HepG2 (cell line): ENCODE data around the gene INSIG2. TPM values are rescaled to one million over a fixed set of nuclear protein-coding genes. Genes with fewer than 3 reads are reported as not detected.

Experiments
- ATAC-seq: fragments of 200-7000 bp; cut with Tn5 transposase; 3 replicates; pipeline ENCODE4 v1.9.1; 2020; ENCODE audit warnings: mild to moderate bottlenecking, moderate library complexity
- BruUV-seq: library from RNA; stranded (reverse); fragments of 400-500 nt; replicated peaks from 2 replicates; lab custom pipeline; 2021; lab: Mats Ljungman, UMichigan
- CTCF ChIA-PET: fragments of 300-600 bp; formaldehyde crosslinking; extraction: SDS; loops from one replicate; lab custom pipeline; 2021; ENCODE audit warnings: low total read pairs, inconsistent platforms, low intra/inter-chr PET ratio; lab: Yijun Ruan, JAX
- POLR2A ChIA-PET: fragments of 350-600 bp; sonication (Branson Sonifier 250); formaldehyde crosslinking; loops from one replicate; lab custom pipeline; 2020; ENCODE audit warnings: antibody characterized with exemption, inconsistent platforms; lab: Yijun Ruan, JAX
- DNase-seq: peaks from one replicate; pipeline ENCODE4 v3.0.0-alpha.2; 2015; ENCODE audit warnings: low spot score
- FAIRE-seq: peaks from 3 replicates; lab custom pipeline; 2011; peaks lifted over from hg19 to GRCh38; lab: Jason Lieb, UNC
- H2AFZ ChIP-seq: one replicate; pipeline ENCODE4 v1.6.1; 2011; ENCODE audit warnings: low read length, inconsistent platforms
- H3K27ac ChIP-seq: fragments of 300-600 bp; 3 replicates; pipeline ENCODE4 v1.8.0; 2011; ENCODE audit warnings: mixed run types, mild to moderate bottlenecking, mixed read lengths, low read length, inconsistent platforms; ENCODE audit not compliant: insufficient read depth; ENCODE audit errors: extremely low read length
- H3K27me3 ChIP-seq, 2 experiments: fragments of 200-600 bp in 1 of 2; 2 replicates in 1 of 2; 3 replicates in 1 of 2; pipeline versions ENCODE4 v1.6.0 to v1.8.0; 2011; ENCODE audit warnings: low read length in 2 of 2, mild to moderate bottlenecking in 2 of 2, moderate library complexity in 2 of 2, inconsistent platforms in 1 of 2; ENCODE audit not compliant: insufficient read depth in 2 of 2, control insufficient read depth in 1 of 2
- H3K36me3 ChIP-seq, 2 experiments: fragments of 200-600 bp in 1 of 2; replicated peaks in 1 of 2; 2 replicates in 1 of 2; 3 replicates in 1 of 2; pipeline versions ENCODE4 v1.5.1 to v1.8.0; 2011; ENCODE audit warnings: low read length in 2 of 2, inconsistent platforms in 1 of 2; ENCODE audit not compliant: insufficient read depth in 2 of 2, control insufficient read depth in 1 of 2
- H3K4me1 ChIP-seq: 2 replicates; pipeline ENCODE4 v1.5.1; 2012; ENCODE audit warnings: low read length, inconsistent platforms; ENCODE audit not compliant: insufficient read depth
- H3K4me2 ChIP-seq: 2 replicates; pipeline ENCODE4 v1.6.0; 2011; ENCODE audit warnings: low read depth, low read length, inconsistent platforms
- H3K4me3 ChIP-seq, 3 experiments: fragments of 200-600 bp in 1 of 3; sonication (generic), shearing (Covaris generic) in 1 of 3; replicated peaks in 1 of 3; 2 replicates each; pipeline ENCODE4 v1.5.1; 2011 to 2016; ENCODE audit warnings: low read length in 3 of 3, inconsistent platforms in 2 of 3, low read depth in 2 of 3, mild to moderate bottlenecking in 2 of 3, control low read depth in 1 of 3, mixed read lengths in 1 of 3; ENCODE audit not compliant: insufficient read depth in 1 of 3
- H3K79me2 ChIP-seq: one replicate; pipeline ENCODE4 v1.6.1; 2011; ENCODE audit warnings: low read length, inconsistent platforms; ENCODE audit not compliant: insufficient read depth
- H3K9ac ChIP-seq: 2 replicates; pipeline ENCODE4 v1.6.0; 2011; ENCODE audit warnings: mild to moderate bottlenecking, low read depth, low read length, inconsistent platforms; ENCODE audit not compliant: insufficient read depth
- H3K9me3 ChIP-seq: 2 replicates; pipeline ENCODE4 v1.5.1; 2012; ENCODE audit warnings: mild to moderate bottlenecking, low read length
- H4K20me1 ChIP-seq: 2 replicates; pipeline ENCODE4 v1.6.0; 2011; ENCODE audit warnings: inconsistent platforms, mild to moderate bottlenecking, low read length, moderate library complexity; ENCODE audit not compliant: insufficient read depth
- ATM ChIP-seq: fragments of 450-650 bp; IDR thresholded peaks from 2 replicates; pipeline ENCODE4 v1.7.1; 2017; ENCODE audit warnings: mild to moderate bottlenecking, borderline replicate concordance
- DDIT3 ChIP-seq: sonication (generic); formaldehyde crosslinking; IDR thresholded peaks from 2 replicates; pipeline ENCODE4 v1.4.0; 2020; ENCODE audit warnings: mild to moderate bottlenecking, missing genetic modification reagents
- DRAP1 ChIP-seq: IDR thresholded peaks from 2 replicates; pipeline ENCODE4 v1.6.1; 2016; ENCODE audit warnings: missing genetic modification reagents, missing compliant biosample characterization
- FOXK2 ChIP-seq: fragments of 450-650 bp; IDR thresholded peaks from 2 replicates; pipeline ENCODE4 v1.6.1; 2016
- FOXO1 ChIP-seq: sonication (generic); formaldehyde crosslinking; IDR thresholded peaks from 2 replicates; pipeline ENCODE4 v1.4.0; 2020; ENCODE audit warnings: missing genetic modification reagents
- GABPA ChIP-seq, 2 experiments: IDR thresholded peaks; 2 replicates each; pipeline ENCODE4 v1.6.1; 2011 to 2016; ENCODE audit warnings: low read depth in 2 of 2, low read length in 1 of 2, missing biosample characterization in 1 of 2, missing genetic modification characterization in 1 of 2
- GFI1 ChIP-seq: sonication (generic); formaldehyde crosslinking; IDR thresholded peaks from 2 replicates; pipeline ENCODE4 v1.5.0; 2020; ENCODE audit warnings: missing genetic modification reagents, mild to moderate bottlenecking, borderline replicate concordance
- HDAC2 ChIP-seq: sonication (generic); formaldehyde crosslinking; IDR thresholded peaks from 2 replicates; pipeline ENCODE4 v1.4.0; 2020; ENCODE audit warnings: missing genetic modification reagents
- HMG20A ChIP-seq: IDR thresholded peaks from 2 replicates; pipeline ENCODE4 v1.6.1; 2016; ENCODE audit warnings: borderline replicate concordance
- HMG20B ChIP-seq: conservative IDR thresholded peaks from 2 replicates; pipeline ENCODE4 v1.6.1; 2016; ENCODE audit warnings: missing genetic modification reagents, missing compliant biosample characterization
- NCOA5 ChIP-seq: sonication (generic); formaldehyde crosslinking; IDR thresholded peaks from 2 replicates; pipeline ENCODE4 v1.4.0; 2020; ENCODE audit warnings: missing genetic modification reagents
- PRDM10 ChIP-seq: sonication (generic); formaldehyde crosslinking; IDR thresholded peaks from 2 replicates; pipeline ENCODE4 v1.4.0; 2020; ENCODE audit warnings: low read depth, missing genetic modification reagents
- STAT5B ChIP-seq: sonication (generic); formaldehyde crosslinking; IDR thresholded peaks from 2 replicates; pipeline ENCODE4 v1.4.0; 2020; ENCODE audit warnings: missing genetic modification reagents
- YEATS2 ChIP-seq: sonication (generic); formaldehyde crosslinking; IDR thresholded peaks from 2 replicates; pipeline ENCODE4 v1.4.0; 2020; ENCODE audit warnings: missing genetic modification reagents, borderline replicate concordance
- ZNF230 ChIP-seq: sonication (generic); formaldehyde crosslinking; IDR thresholded peaks from 2 replicates; pipeline ENCODE4 v1.4.0; 2020; ENCODE audit warnings: mild to moderate bottlenecking, missing genetic modification reagents
- ZNF577 ChIP-seq: sonication (generic); formaldehyde crosslinking; IDR thresholded peaks from 2 replicates; pipeline ENCODE4 v1.4.0; 2020; ENCODE audit warnings: mild to moderate bottlenecking, low read depth, missing genetic modification reagents, borderline replicate concordance
- WGBS: methylation state at CpG from one replicate; pipeline ENCODE4 v1.1.6; 2017; ENCODE audit warnings: low lambda C conversion rate; 5-methylcytosine and 5-hydroxymethylcytosine counted together
- in situ Hi-C: cut with HindIII; loops from 2 replicates; pipeline ENCODE4 v1.10.0; 2017; ENCODE audit warnings: low pct_unique_long_range_greater_than_20kb; ENCODE audit not compliant: extremely low pct_ligation_motif_present
- intact Hi-C: fragments of 100-400 bp; cut with micrococcal nuclease; formaldehyde crosslinking; loops from one replicate; pipeline ENCODE4 v1.10.0; 2022; ENCODE audit not compliant: unreplicated experiment
- polyA plus RNA-seq, 8 experiments: library from polyadenylated mRNA; depleted of rRNA in 3 of 8; stranded (reverse) in 7 of 8; unstranded in 1 of 8; fragments of >200 nt; fragmentation: Illumina TruSeq in 4 of 8; extraction: Trizol in 4 of 8; gene quantifications; 2 replicates each; pipeline versions ENCODE4 v1.2.1 to v1.2.3, GENCODE V29; 2011 to 2016; ENCODE audit warnings: low read depth in 4 of 8, missing spikeins in 1 of 8, mixed read lengths in 1 of 8; ENCODE audit not compliant: insufficient read depth in 1 of 8
- total RNA-seq, 5 experiments: library from RNA; depleted of rRNA; stranded (reverse); fragments of >200 nt; fragmentation: Illumina TruSeq; extraction: Trizol; gene quantifications; 2 replicates each; pipeline ENCODE4 v1.2.3, GENCODE V29; 2016; ENCODE audit warnings: low read depth in 1 of 5

The INSIG2 gene
- total and polyA plus RNA-seq, 2 of the 13 experiments (the other 11 are each of a cell fraction or from before 2014, with no cell fraction given) = 73.5 to 481 TPM

- TF ChIP-seq DDIT3 (CRISPR knock-in tag) (no peak), STAT5B (CRISPR knock-in tag) (no peak), ZNF230 (no peak), ZNF577 (no peak), HMG20A (CRISPR knock-in tag) (peak; percentile 56; the same call in 1 of the 2 replicates), GFI1 (CRISPR knock-in tag) (0 out of 2 replicates have a peak, but pooled peaks have one; percentile 11), YEATS2 (CRISPR knock-in tag) (no peak), HDAC2 (CRISPR knock-in tag) (peak; percentile 76), NCOA5 (CRISPR knock-in tag) (no peak)
Measured at GRCh38 chr2:118085173-118086023, 2.9 kb upstream of the INSIG2 start (continued).

- ChIA-PET CTCF (no interaction called here), POLR2A (interaction anchor here (1.1 to 2.5 kb wide), 6 partner anchors 9 to 271 kb away, joined by 3 to 11 read pairs (median 4); partner anchors contain the start of gene DDX18)
- no TSS peak for BruUV-seq
- H3K4me3 ChIP-seq = peak overlapping the region; percentile 23 to 91 (median 55); a peak in 5 of 6 replicates
- H2AFZ ChIP-seq = no peak overlapping the region
- H4K20me1 ChIP-seq = peaks cover 16% of the 10 kb centered on the region
- peak overlapping the region; percentile 79 for H3K4me2 ChIP-seq
- intact Hi-C loops (no loop called here), in situ Hi-C loops (no loop called here)
- no peaks in the 10 kb centered on the region for H3K9me3 ChIP-seq
- FAIRE-seq (no peak), DNase-seq (peak; percentile 90), ATAC-seq (peak; percentile 19)
- H3K9ac ChIP-seq = peak overlapping the region; percentile 66
- H3K79me2 ChIP-seq = peaks cover 29% of the 10 kb centered on the region
- H3K4me1 ChIP-seq = peaks cover 61% of the 10 kb centered on the region
- H3K27ac ChIP-seq = peak overlapping the region; percentile 91
- H3K36me3 ChIP-seq = no peaks in the 10 kb centered on the region
- WGBS = under 1% methylated on average over 3 of the region's 3 CpGs
- H3K27me3 ChIP-seq = no peaks in the 10 kb centered on the region; a peak in 1 of 5 replicates
- TF ChIP-seq GABPA (IDR thresholded peaks at IDR 0.05; ENCODE audit: low read depth, low read length) = no peak
- peak; percentile 9 for TF ChIP-seq GABPA (CRISPR knock-in tag; IDR thresholded peaks at IDR 0.05; ENCODE audit: low read depth)
- peak; percentile 83 for TF ChIP-seq DRAP1 (CRISPR knock-in tag)
- TF ChIP-seq ATM = no peak
- peak; percentile 36; the same call in 1 of the 2 replicates for TF ChIP-seq FOXK2
- no peak for TF ChIP-seq HMG20B (CRISPR knock-in tag)
- no peak for TF ChIP-seq PRDM10 (CRISPR knock-in tag)
- 0 out of 2 replicates have a peak, but pooled peaks have one; percentile 48 for TF ChIP-seq FOXO1 (CRISPR knock-in tag)
Measured at GRCh38 chr2:118086024-118086633, 2.1 kb upstream of the INSIG2 start.
